OCI-LY1 (cell line): Measurements from ENCODE around the gene MRPL24.

Source experiments
- H2AFZ ChIP-seq: fragments of 200-600 bp; sonication (generic), shearing (Covaris generic); 2 replicates; pipeline ENCODE4 v1.6.0; 2014; ENCODE audit warnings: antibody characterized with exemption, mild to moderate bottlenecking, low read length
- H3F3A ChIP-seq: fragments of 200-600 bp; sonication (generic), shearing (Covaris generic); 2 replicates; pipeline ENCODE4 v1.6.0; 2014; ENCODE audit warnings: mild to moderate bottlenecking, antibody characterized with exemption, low read length, moderate library complexity; ENCODE audit not compliant: insufficient read depth
- H3K27ac ChIP-seq: fragments of 200-600 bp; sonication (generic); 2 replicates; pipeline ENCODE4 v1.5.1; 2014; ENCODE audit warnings: low read length, mixed run types, mild to moderate bottlenecking, low read depth; ENCODE audit not compliant: poor library complexity, severe bottlenecking
- H3K27me3 ChIP-seq: fragments of 200-600 bp; sonication (generic); 2 replicates; pipeline ENCODE4 v1.6.0; 2014; ENCODE audit warnings: antibody characterized with exemption, mild to moderate bottlenecking, low read length, moderate library complexity; ENCODE audit not compliant: insufficient read depth
- H3K36me3 ChIP-seq: fragments of 200-600 bp; sonication (generic); 2 replicates; pipeline ENCODE4 v1.6.1; 2014; ENCODE audit warnings: mild to moderate bottlenecking, antibody characterized with exemption, low read length, moderate library complexity, mixed read lengths; ENCODE audit not compliant: insufficient read depth
- H3K4me1 ChIP-seq: fragments of 200-600 bp; sonication (generic); 2 replicates; pipeline ENCODE4 v1.5.1; 2014; ENCODE audit warnings: mild to moderate bottlenecking, low read length, moderate library complexity; ENCODE audit not compliant: insufficient read depth, severe bottlenecking
- H3K4me2 ChIP-seq: fragments of 200-600 bp; sonication (generic), shearing (Covaris generic); 2 replicates; pipeline ENCODE4 v1.6.1; 2014; ENCODE audit warnings: low read length
- H3K4me3 ChIP-seq: fragments of 200-600 bp; sonication (generic); 2 replicates; pipeline ENCODE4 v1.5.1; 2014; ENCODE audit warnings: low read length, low read depth, mild to moderate bottlenecking, mixed read lengths; ENCODE audit not compliant: poor library complexity, severe bottlenecking
- H3K79me2 ChIP-seq: fragments of 200-600 bp; shearing (Covaris generic); 2 replicates; pipeline ENCODE4 v1.6.1; 2016; ENCODE audit warnings: mixed run types, low read length, mixed read lengths; ENCODE audit not compliant: insufficient read depth
- H3K9ac ChIP-seq: fragments of 200-600 bp; sonication (generic), shearing (Covaris generic); 2 replicates; pipeline ENCODE4 v1.6.1; 2014; ENCODE audit warnings: mild to moderate bottlenecking, low read length, mixed read lengths
- H3K9me2 ChIP-seq: fragments of 200-600 bp; sonication (generic), shearing (Covaris generic); 2 replicates; pipeline ENCODE4 v1.6.1; 2014; ENCODE audit warnings: low read depth, mild to moderate bottlenecking, low read length, mixed read lengths
- H3K9me3 ChIP-seq: fragments of 200-600 bp; shearing (Covaris generic); 2 replicates; pipeline ENCODE4 v1.6.1; 2014; ENCODE audit warnings: low read length, mixed read lengths
- H4K20me1 ChIP-seq: fragments of 200-600 bp; sonication (generic), shearing (Covaris generic); 2 replicates; pipeline ENCODE4 v1.6.0; 2016; ENCODE audit warnings: mild to moderate bottlenecking, low read length; ENCODE audit not compliant: insufficient read depth
- EZH2 ChIP-seq: fragments of 200-600 bp; sonication (generic), shearing (Covaris generic); IDR thresholded peaks from 2 replicates; pipeline ENCODE4 v1.8.0; 2017; ENCODE audit warnings: borderline replicate concordance, mixed run types, mild to moderate bottlenecking, antibody characterized with exemption, low read length, moderate library complexity, mixed read lengths
- TF ChIP-seq, protein P1 (sequence below): fragments of 200-600 bp; sonication (generic), shearing (Covaris generic); IDR thresholded peaks from 2 replicates; pipeline ENCODE4 v1.5.1; 2017; ENCODE audit warnings: mild to moderate bottlenecking, antibody characterized with exemption, low read length, moderate library complexity, mixed read lengths

MRPL24 gene

DNA sequence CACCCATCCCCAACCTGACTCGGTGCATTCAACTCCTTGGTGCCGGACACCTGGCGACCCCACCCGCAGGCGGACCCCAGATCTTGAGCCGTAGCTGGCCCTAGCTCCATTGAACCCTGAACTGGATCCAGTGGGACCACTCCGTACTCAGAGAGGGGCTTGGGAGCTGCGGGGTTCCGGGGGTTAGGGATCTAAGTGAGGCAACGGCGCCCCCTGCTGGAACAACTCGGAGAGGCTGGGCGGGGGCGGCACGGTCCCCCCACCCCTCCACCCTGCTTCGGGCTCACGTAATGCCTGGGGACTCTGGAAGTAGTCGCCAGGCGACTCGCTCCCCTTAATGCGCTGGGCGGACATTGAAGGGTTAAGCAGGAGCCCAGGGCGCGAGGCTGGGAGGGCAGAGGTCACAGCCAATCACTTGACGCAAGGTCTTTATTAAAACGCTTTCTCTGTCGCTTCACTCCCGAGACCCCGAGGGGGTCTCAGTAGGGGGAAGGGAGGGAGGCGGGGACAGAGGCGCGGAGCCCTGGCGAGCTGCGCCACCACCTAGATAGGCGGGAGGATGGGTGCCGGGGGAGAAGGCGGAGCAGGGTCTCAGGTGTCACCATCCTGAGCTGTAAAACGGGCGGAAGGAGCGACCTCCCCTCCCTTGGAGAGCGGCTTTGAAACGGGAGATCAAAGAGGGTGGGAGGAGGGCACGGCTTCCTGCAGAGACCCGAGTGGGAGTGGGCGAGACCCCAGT, 34.8 kb downstream of the MRPL24 start:
- H3K79me2 ChIP-seq = no peaks in the 10 kb centered on the region
- no peak overlapping the region; the same call in 1 of the 2 replicates for H3K9ac ChIP-seq
- H3K36me3 ChIP-seq = no peaks in the 10 kb centered on the region
- H3K4me3 ChIP-seq = peak overlapping the region; percentile 33
- H3K9me2 ChIP-seq = no peaks in the 10 kb centered on the region
- no peak overlapping the region for H3K27ac ChIP-seq
- peaks cover 11% of the 10 kb centered on the region; the same call in 1 of the 2 replicates for H3K27me3 ChIP-seq
- H3K4me2 ChIP-seq = peak overlapping the region; percentile 42
- H3K4me1 ChIP-seq = peaks cover 15% of the 10 kb centered on the region
- no peak for TF ChIP-seq EZH2
- TF ChIP-seq, protein P1, sequence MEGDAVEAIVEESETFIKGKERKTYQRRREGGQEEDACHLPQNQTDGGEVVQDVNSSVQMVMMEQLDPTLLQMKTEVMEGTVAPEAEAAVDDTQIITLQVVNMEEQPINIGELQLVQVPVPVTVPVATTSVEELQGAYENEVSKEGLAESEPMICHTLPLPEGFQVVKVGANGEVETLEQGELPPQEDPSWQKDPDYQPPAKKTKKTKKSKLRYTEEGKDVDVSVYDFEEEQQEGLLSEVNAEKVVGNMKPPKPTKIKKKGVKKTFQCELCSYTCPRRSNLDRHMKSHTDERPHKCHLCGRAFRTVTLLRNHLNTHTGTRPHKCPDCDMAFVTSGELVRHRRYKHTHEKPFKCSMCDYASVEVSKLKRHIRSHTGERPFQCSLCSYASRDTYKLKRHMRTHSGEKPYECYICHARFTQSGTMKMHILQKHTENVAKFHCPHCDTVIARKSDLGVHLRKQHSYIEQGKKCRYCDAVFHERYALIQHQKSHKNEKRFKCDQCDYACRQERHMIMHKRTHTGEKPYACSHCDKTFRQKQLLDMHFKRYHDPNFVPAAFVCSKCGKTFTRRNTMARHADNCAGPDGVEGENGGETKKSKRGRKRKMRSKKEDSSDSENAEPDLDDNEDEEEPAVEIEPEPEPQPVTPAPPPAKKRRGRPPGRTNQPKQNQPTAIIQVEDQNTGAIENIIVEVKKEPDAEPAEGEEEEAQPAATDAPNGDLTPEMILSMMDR = peak; percentile 89
- H3F3A ChIP-seq = no peaks in the 10 kb centered on the region
- H2AFZ ChIP-seq = no peak overlapping the region
- no peaks in the 10 kb centered on the region for H3K9me3 ChIP-seq
- H4K20me1 ChIP-seq = no peaks in the 10 kb centered on the region

DNA sequence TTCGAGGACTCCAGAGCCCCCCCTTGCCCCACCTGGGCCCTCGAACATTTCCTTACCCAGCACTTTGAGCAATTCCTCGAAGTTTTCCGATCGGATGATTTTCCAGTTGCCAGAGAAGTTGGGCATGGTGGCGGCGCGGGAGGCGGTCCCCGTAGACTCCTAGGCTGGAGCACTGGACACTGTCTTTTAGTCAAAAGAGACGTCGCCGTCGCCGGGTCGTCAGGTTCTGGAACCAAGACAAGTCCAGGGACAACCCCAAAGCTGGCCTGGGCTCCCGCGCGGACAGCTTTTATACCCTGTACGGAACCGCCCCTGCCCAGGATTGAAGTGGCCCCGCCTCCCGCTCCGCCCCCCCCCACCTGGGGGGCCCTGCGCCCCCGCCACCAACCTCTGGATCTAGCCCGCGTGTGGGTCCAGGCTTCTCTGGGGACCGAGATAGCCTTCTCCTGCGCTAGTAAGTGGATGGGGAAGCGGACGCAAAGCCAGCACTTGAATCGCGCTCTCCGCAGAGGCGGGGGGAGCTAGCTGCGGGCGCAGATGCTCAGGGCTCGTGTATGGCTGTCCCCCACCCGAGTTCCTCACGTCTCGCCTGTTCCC, 35.5 kb downstream of the MRPL24 start, which contains the start of gene CRABP2:
Gene CRABP2 (minus strand): TSS at position 263 of the 597 bp plus-strand sequence. CDS start 137 bp downstream, at position 126.
- H3K4me1 ChIP-seq = peaks cover 15% of the 10 kb centered on the region
- no peaks in the 10 kb centered on the region for H3K36me3 ChIP-seq
- no peak within 1 kb of the TSS for H2AFZ ChIP-seq
- H3K9me3 ChIP-seq = no peaks in the 10 kb centered on the region
- H3K27me3 ChIP-seq = peaks cover 11% of the 10 kb centered on the region; the same call in 1 of the 2 replicates
- no peak within 1 kb of the TSS; the same call in 1 of the 2 replicates for H3K9ac ChIP-seq
- TF ChIP-seq, protein P1 = no peak
- TF ChIP-seq EZH2 = no peak
- no peak within 1 kb of the TSS for H3K27ac ChIP-seq
- H3K4me2 ChIP-seq = peak within 1 kb of the TSS; percentile 42
- H3K9me2 ChIP-seq = no peaks in the 10 kb centered on the region
- H3F3A ChIP-seq = no peaks in the 10 kb centered on the region
- peak within 1 kb of the TSS; percentile 33 for H3K4me3 ChIP-seq
- H4K20me1 ChIP-seq = no peaks in the 10 kb centered on the region
- H3K79me2 ChIP-seq = no peaks in the 10 kb centered on the region

DNA sequence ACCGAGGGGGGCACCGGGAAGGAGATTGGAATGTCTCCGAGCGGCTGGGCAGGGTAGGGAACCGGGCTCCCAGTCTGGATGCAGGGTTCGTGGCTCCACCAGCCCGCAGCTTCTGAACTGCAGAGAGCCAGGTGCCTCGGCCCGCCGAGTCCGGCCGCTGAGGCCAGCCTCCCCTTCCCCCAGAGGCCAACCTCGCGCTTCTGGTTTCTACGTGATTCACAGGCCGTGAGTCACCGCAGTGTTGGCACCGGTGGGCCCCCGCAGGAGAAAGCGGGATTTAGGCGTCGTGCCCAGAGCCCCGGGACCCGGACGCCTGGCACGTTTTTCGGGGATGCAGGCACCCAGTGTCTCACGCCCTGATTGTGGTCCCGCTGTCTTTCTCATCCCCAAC, 36.0 kb downstream of the MRPL24 start:
- Histone ChIP-seq H3K36me3 (no peaks in the 10 kb centered on the region), H3K4me2 (no peak overlapping the region), H2AFZ (no peak overlapping the region), H3F3A (no peaks in the 10 kb centered on the region), H3K9me2 (no peaks in the 10 kb centered on the region), H4K20me1 (no peaks in the 10 kb centered on the region), H3K4me1 (peaks cover 15% of the 10 kb centered on the region), H3K27ac (no peak overlapping the region), H3K27me3 (peaks cover 11% of the 10 kb centered on the region; the same call in 1 of the 2 replicates), H3K9ac (no peak overlapping the region), H3K9me3 (no peaks in the 10 kb centered on the region), H3K79me2 (no peaks in the 10 kb centered on the region), H3K4me3 (no peak overlapping the region)
- no peak for TF ChIP-seq EZH2
- TF ChIP-seq, protein P1 = no peak
